ENCODE results near the gene STK11.

Gene STK11

GRCh38 chr19:1237027-1237659 lies 31.6 kb downstream of the STK11 start:
- H3K4me3 ChIP-seq (ENCODE audit: low read depth, low read length): peak overlapping the region; percentile 46
- DNase-seq (ENCODE audit: low read depth): no peak
- no peak for TF ChIP-seq CTCF (IDR thresholded peaks at IDR 0.05; ENCODE audit: low read depth, low read length, missing control alignments)

- no peak for DNase-seq (ENCODE audit: low read depth)
- H3K4me3 ChIP-seq (ENCODE audit: low read depth, low read length): peak within 1 kb of the TSS; percentile 46
- no peak for TF ChIP-seq CTCF (IDR thresholded peaks at IDR 0.05; ENCODE audit: low read depth, low read length, missing control alignments)
These were observed 32.3 kb downstream of the STK11 start, which contains the start of gene CBARP for GRCh38 chr19:1237754-1238368. Gene CBARP (minus strand): TSS chr19:1238005. CDS start chr19:1236100, 1,905 bp downstream.

GRCh38 chr19:1238369-1239303 lies 33.1 kb downstream of the STK11 start:
- no peak for TF ChIP-seq CTCF (IDR thresholded peaks at IDR 0.05; ENCODE audit: low read depth, low read length, missing control alignments)
- DNase-seq (ENCODE audit: low read depth): no peak
- peak overlapping the region; percentile 12; the same call in 1 of the 2 replicates for H3K4me3 ChIP-seq (ENCODE audit: low read depth, low read length)

GRCh38 chr19:1239420-1239795 lies 33.8 kb downstream of the STK11 start:
- no peak for TF ChIP-seq CTCF (IDR thresholded peaks at IDR 0.05; ENCODE audit: low read depth, low read length, missing control alignments)
- DNase-seq (ENCODE audit: low read depth): no peak
- no peak overlapping the region for H3K4me3 ChIP-seq (ENCODE audit: low read depth, low read length)

- peak; percentile 79 for TF ChIP-seq CTCF (IDR thresholded peaks at IDR 0.05; ENCODE audit: low read depth, low read length, missing control alignments)
- peak overlapping the region; percentile 39 for H3K4me3 ChIP-seq (ENCODE audit: low read depth, low read length)
- DNase-seq (ENCODE audit: low read depth): no peak
These were observed 34.5 kb downstream of the STK11 start for GRCh38 chr19:1239796-1240737.

- no peak for DNase-seq (ENCODE audit: low read depth)
- TF ChIP-seq CTCF (IDR thresholded peaks at IDR 0.05; ENCODE audit: low read depth, low read length, missing control alignments): no peak
- peak overlapping the region; percentile 92 for H3K4me3 ChIP-seq (ENCODE audit: low read depth, low read length)
These were observed 35.3 kb downstream of the STK11 start for GRCh38 chr19:1240925-1241324.

Data from GM12864 (cell line).